WTC11 (cell line): Measurements from ENCODE around the gene ACSL1. TPM values are rescaled to one million over a fixed set of nuclear protein-coding genes. Genes with fewer than 3 reads are reported as not detected.

Experiments
- ATAC-seq: fragments of 200-7000 bp; cut with Tn5 transposase; 2 replicates; pipeline ENCODE4 v1.10.0; 2021; ENCODE audit warnings: mild to moderate bottlenecking, moderate library complexity
- CTCF ChIA-PET: fragments of 300-600 bp; sonication (Branson Sonifier 250); formaldehyde crosslinking; loops from one replicate; lab custom pipeline; 2021; ENCODE audit warnings: antibody characterized with exemption; lab: Charles Lee
- POLR2A ChIA-PET: fragments of 350-600 bp; sonication (Branson Sonifier 250); formaldehyde crosslinking; loops from one replicate; lab custom pipeline; 2021; ENCODE audit warnings: antibody characterized with exemption; lab: Charles Lee
- DNase-seq: peaks from one replicate; pipeline ENCODE4 v3.0.0; 2021; ENCODE audit warnings: low spot score
- H3K27ac Mint-ChIP-seq: 2 replicates; pipeline ENCODE4 v1.8.0; 2021; ENCODE audit warnings: mixed read lengths
- H3K27me3 Mint-ChIP-seq: 2 replicates; pipeline ENCODE4 v1.8.0; 2021; ENCODE audit warnings: low read depth, mild to moderate bottlenecking, moderate library complexity, mixed read lengths
- H3K36me3 Mint-ChIP-seq: 2 replicates; pipeline ENCODE4 v1.8.0; 2021; ENCODE audit warnings: mixed read lengths
- H3K4me1 Mint-ChIP-seq: 2 replicates; pipeline ENCODE4 v1.8.0; 2022; ENCODE audit warnings: mixed read lengths
- H3K4me3 Mint-ChIP-seq: 2 replicates; pipeline ENCODE4 v1.8.0; 2021; ENCODE audit warnings: mild to moderate bottlenecking, moderate library complexity, mixed read lengths
- H3K9me3 Mint-ChIP-seq: 2 replicates; pipeline ENCODE4 v1.8.0; 2021; ENCODE audit warnings: mixed read lengths
- ARID4B ChIP-seq: sonication (generic); formaldehyde crosslinking; IDR thresholded peaks from 2 replicates; pipeline ENCODE4 v1.8.0; 2023; ENCODE audit warnings: missing genetic modification reagents, mild to moderate bottlenecking, borderline replicate concordance
- FOXP1 ChIP-seq: sonication (generic); formaldehyde crosslinking; IDR thresholded peaks from 2 replicates; pipeline ENCODE4 v1.8.0; 2022; ENCODE audit warnings: missing genetic modification reagents, mild to moderate bottlenecking, moderate library complexity, borderline replicate concordance
- GABPB1 ChIP-seq: sonication (generic); formaldehyde crosslinking; IDR thresholded peaks from 2 replicates; pipeline ENCODE4 v1.8.1; 2023; ENCODE audit warnings: mild to moderate bottlenecking, missing genetic modification reagents
- MXD4 ChIP-seq: fragments of 250-450 bp; sonication (Bioruptor Pico); IDR thresholded peaks from 2 replicates; pipeline ENCODE4 v1.8.0; 2021; ENCODE audit warnings: mild to moderate bottlenecking, moderate library complexity, borderline replicate concordance
- MYBL2 ChIP-seq: sonication (generic); formaldehyde crosslinking; IDR thresholded peaks from 2 replicates; pipeline ENCODE4 v1.8.1; 2023; ENCODE audit warnings: mild to moderate bottlenecking, moderate library complexity, missing genetic modification reagents
- NFATC4 ChIP-seq: fragments of 250-450 bp; sonication (Bioruptor Pico); IDR thresholded peaks from 2 replicates; pipeline ENCODE4 v1.9.0; 2021; ENCODE audit warnings: mild to moderate bottlenecking
- OVOL2 ChIP-seq: fragments of 250-450 bp; sonication (Bioruptor Pico); IDR thresholded peaks from 2 replicates; pipeline ENCODE4 v1.9.0; 2021; ENCODE audit warnings: mild to moderate bottlenecking, borderline replicate concordance
- PRDM15 ChIP-seq: sonication (generic); formaldehyde crosslinking; IDR thresholded peaks from 2 replicates; pipeline ENCODE4 v1.8.0; 2022; ENCODE audit warnings: missing genetic modification reagents
- SMAD3 ChIP-seq: sonication (generic); formaldehyde crosslinking; IDR thresholded peaks from 2 replicates; pipeline ENCODE4 v1.8.0; 2022; ENCODE audit warnings: missing genetic modification reagents, mild to moderate bottlenecking, borderline replicate concordance
- ZNF423 ChIP-seq: fragments of 250-450 bp; sonication (Bioruptor Pico); IDR thresholded peaks from 2 replicates; pipeline ENCODE4 v2.1.2; 2022; ENCODE audit warnings: mild to moderate bottlenecking, moderate library complexity
- total RNA-seq: library from RNA; stranded (reverse); gene quantifications from 3 replicates; pipeline ENCODE4 v1.2.3, GENCODE V29; 2021
- TF ChIP-seq, protein P1 (sequence below): sonication (generic); formaldehyde crosslinking; IDR thresholded peaks from 2 replicates; pipeline ENCODE4 v1.8.1; 2022; ENCODE audit warnings: missing genetic modification reagents, borderline replicate concordance
- TF ChIP-seq, protein P2 (sequence below): sonication (generic); formaldehyde crosslinking; IDR thresholded peaks from 2 replicates; pipeline ENCODE4 v1.8.1; 2023; ENCODE audit warnings: mild to moderate bottlenecking, moderate library complexity, missing genetic modification reagents
- TF ChIP-seq, protein P3 (sequence below): sonication (generic); formaldehyde crosslinking; IDR thresholded peaks from 2 replicates; pipeline ENCODE4 v1.8.1; 2022; ENCODE audit warnings: low read depth, missing genetic modification reagents, borderline replicate concordance
- TF ChIP-seq, protein P4 (sequence below): sonication (generic); formaldehyde crosslinking; IDR thresholded peaks from 2 replicates; pipeline ENCODE4 v1.8.1; 2023; ENCODE audit warnings: mild to moderate bottlenecking, missing genetic modification reagents
- TF ChIP-seq, protein P5 (sequence below): sonication (generic); formaldehyde crosslinking; conservative IDR thresholded peaks from 2 replicates; pipeline ENCODE4 v1.8.1; 2022; ENCODE audit warnings: mild to moderate bottlenecking, missing genetic modification reagents

The ACSL1 gene
- total RNA-seq, 1 experiment from 2014 or later = 6.6 TPM

GRCh38 chr4:184848510-184848909 lies 22.7 kb upstream of the ACSL1 start (continued):
- TF ChIP-seq, protein P1, sequence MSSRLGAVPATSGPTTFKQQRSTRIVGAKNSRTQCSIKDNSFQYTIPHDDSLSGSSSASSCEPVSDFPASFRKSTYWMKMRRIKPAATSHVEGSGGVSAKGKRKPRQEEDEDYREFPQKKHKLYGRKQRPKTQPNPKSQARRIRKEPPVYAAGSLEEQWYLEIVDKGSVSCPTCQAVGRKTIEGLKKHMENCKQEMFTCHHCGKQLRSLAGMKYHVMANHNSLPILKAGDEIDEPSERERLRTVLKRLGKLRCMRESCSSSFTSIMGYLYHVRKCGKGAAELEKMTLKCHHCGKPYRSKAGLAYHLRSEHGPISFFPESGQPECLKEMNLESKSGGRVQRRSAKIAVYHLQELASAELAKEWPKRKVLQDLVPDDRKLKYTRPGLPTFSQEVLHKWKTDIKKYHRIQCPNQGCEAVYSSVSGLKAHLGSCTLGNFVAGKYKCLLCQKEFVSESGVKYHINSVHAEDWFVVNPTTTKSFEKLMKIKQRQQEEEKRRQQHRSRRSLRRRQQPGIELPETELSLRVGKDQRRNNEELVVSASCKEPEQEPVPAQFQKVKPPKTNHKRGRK = no peak

DNA sequence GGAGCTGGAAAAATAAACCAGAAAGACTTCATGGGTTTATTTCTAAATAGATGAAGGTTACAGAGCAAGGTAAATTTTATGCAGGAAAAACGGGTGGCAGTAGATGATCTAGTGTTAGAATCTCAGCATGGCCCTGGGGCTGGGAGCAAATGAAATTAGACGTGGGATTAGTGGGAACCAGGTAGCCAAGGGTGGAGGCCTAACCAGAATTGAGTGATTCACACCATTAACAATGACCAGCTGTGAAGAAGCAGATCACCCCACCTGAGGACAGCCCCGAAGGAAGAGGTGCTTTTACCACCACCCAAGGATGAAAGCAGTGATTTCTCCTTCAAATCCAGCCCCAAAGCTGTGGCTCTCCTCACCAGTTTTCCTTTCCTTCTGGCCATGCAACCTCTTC lies 20.8 kb upstream of the ACSL1 start:
- POLR2A ChIA-PET = interaction anchor here (1.1 kb wide), 1 partner anchor 14 kb away, joined by 5 read pairs; no protein-coding TSS in a partner anchor
- H3K4me3 Mint-ChIP-seq = no peak overlapping the region

More for the DNA sequence above, 20.8 kb upstream of the ACSL1 start:
- no peaks in the 10 kb centered on the region; the same call in 1 of the 2 replicates for H3K27me3 Mint-ChIP-seq
- no peaks in the 10 kb centered on the region for H3K4me1 Mint-ChIP-seq
- no peaks in the 10 kb centered on the region for H3K36me3 Mint-ChIP-seq
- peak overlapping the region; percentile 3; the same call in 1 of the 2 replicates for H3K27ac Mint-ChIP-seq
- no peaks in the 10 kb centered on the region for H3K9me3 Mint-ChIP-seq
- CTCF ChIA-PET = no interaction called here
- ATAC-seq (no peak), DNase-seq (no peak)
- TF ChIP-seq NFATC4 (CRISPR knock-in tag) (no peak), ARID4B (CRISPR knock-in tag) (no peak), FOXP1 (CRISPR knock-in tag) (no peak), SMAD3 (CRISPR knock-in tag) (no peak), PRDM15 (no peak), OVOL2 (no peak), MYBL2 (CRISPR knock-in tag) (no peak), ZNF423 (CRISPR knock-in tag) (no peak), GABPB1 (CRISPR knock-in tag) (no peak), MXD4 (CRISPR knock-in tag) (no peak)
- TF ChIP-seq, protein P2, sequence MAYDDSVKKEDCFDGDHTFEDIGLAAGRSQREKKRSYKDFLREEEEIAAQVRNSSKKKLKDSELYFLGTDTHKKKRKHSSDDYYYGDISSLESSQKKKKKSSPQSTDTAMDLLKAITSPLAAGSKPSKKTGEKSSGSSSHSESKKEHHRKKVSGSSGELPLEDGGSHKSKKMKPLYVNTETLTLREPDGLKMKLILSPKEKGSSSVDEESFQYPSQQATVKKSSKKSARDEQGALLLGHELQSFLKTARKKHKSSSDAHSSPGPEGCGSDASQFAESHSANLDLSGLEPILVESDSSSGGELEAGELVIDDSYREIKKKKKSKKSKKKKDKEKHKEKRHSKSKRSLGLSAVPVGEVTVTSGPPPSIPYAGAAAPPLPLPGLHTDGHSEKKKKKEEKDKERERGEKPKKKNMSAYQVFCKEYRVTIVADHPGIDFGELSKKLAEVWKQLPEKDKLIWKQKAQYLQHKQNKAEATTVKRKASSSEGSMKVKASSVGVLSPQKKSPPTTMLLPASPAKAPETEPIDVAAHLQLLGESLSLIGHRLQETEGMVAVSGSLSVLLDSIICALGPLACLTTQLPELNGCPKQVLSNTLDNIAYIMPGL (CRISPR knock-in tag) = no peak
- TF ChIP-seq, protein P3, sequence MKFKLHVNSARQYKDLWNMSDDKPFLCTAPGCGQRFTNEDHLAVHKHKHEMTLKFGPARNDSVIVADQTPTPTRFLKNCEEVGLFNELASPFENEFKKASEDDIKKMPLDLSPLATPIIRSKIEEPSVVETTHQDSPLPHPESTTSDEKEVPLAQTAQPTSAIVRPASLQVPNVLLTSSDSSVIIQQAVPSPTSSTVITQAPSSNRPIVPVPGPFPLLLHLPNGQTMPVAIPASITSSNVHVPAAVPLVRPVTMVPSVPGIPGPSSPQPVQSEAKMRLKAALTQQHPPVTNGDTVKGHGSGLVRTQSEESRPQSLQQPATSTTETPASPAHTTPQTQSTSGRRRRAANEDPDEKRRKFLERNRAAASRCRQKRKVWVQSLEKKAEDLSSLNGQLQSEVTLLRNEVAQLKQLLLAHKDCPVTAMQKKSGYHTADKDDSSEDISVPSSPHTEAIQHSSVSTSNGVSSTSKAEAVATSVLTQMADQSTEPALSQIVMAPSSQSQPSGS = no peak
- TF ChIP-seq, protein P4, sequence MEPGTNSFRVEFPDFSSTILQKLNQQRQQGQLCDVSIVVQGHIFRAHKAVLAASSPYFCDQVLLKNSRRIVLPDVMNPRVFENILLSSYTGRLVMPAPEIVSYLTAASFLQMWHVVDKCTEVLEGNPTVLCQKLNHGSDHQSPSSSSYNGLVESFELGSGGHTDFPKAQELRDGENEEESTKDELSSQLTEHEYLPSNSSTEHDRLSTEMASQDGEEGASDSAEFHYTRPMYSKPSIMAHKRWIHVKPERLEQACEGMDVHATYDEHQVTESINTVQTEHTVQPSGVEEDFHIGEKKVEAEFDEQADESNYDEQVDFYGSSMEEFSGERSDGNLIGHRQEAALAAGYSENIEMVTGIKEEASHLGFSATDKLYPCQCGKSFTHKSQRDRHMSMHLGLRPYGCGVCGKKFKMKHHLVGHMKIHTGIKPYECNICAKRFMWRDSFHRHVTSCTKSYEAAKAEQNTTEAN (CRISPR knock-in tag) = no peak
- TF ChIP-seq, protein P5, sequence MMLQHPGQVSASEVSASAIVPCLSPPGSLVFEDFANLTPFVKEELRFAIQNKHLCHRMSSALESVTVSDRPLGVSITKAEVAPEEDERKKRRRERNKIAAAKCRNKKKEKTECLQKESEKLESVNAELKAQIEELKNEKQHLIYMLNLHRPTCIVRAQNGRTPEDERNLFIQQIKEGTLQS (CRISPR knock-in tag) = no peak
